Brain microvascular endothelial cell (primary cell): ENCODE data around the gene TMEM191B.
"Not testable (repeated sequence)": the region's sequence is repeated elsewhere in the genome, so short reads cannot be mapped to it uniquely, and the experiment has no call there.

Experiments
- DNase-seq: peaks from one replicate; pipeline ENCODE4 v3.0.0-alpha.2; 2020
- H3K27ac ChIP-seq: fragments of 250-450 bp; sonication (Bioruptor Pico); 2 replicates; pipeline ENCODE4 v1.5.1; 2020; ENCODE audit warnings: mild to moderate bottlenecking, moderate library complexity
- H3K27me3 ChIP-seq: fragments of 250-450 bp; sonication (Bioruptor Pico); replicated peaks from 2 replicates; pipeline ENCODE4 v1.5.1; 2020; ENCODE audit warnings: mild to moderate bottlenecking
- H3K36me3 ChIP-seq: fragments of 250-450 bp; sonication (Bioruptor Pico); replicated peaks from 2 replicates; pipeline ENCODE4 v1.5.1; 2020; ENCODE audit warnings: mild to moderate bottlenecking
- H3K4me3 ChIP-seq: 2 replicates; pipeline ENCODE4 v1.5.1; 2011; ENCODE audit warnings: low read depth, mild to moderate bottlenecking, control low read depth, low read length, moderate library complexity
- in situ Hi-C: cut with HindIII; loops from 2 replicates; pipeline ENCODE4 v1.10.0; 2017; ENCODE audit warnings: low sequenced_read_pairs, low pct_ligation_motif_present

TMEM191B gene

GRCh38 chr22:18544615-18545014 is 17.0 kb downstream of the TMEM191B start:
- H3K4me3 ChIP-seq, H3K36me3 ChIP-seq, DNase-seq, in situ Hi-C loops, H3K27me3 ChIP-seq, H3K27ac ChIP-seq: not testable (repeated sequence)

GRCh38 chr22:18549458-18550179 is 22.0 kb downstream of the TMEM191B start:
- H3K27ac ChIP-seq, H3K36me3 ChIP-seq, H3K4me3 ChIP-seq, DNase-seq, in situ Hi-C loops, H3K27me3 ChIP-seq: not testable (repeated sequence)

- in situ Hi-C loops, DNase-seq, H3K36me3 ChIP-seq, H3K4me3 ChIP-seq, H3K27ac ChIP-seq, H3K27me3 ChIP-seq: not testable (repeated sequence)
These were observed 23.4 kb downstream of the TMEM191B start for GRCh38 chr22:18551046-18551445.

- DNase-seq, H3K36me3 ChIP-seq, in situ Hi-C loops, H3K27ac ChIP-seq, H3K27me3 ChIP-seq, H3K4me3 ChIP-seq: not testable (repeated sequence)
These were observed 25.4 kb downstream of the TMEM191B start for GRCh38 chr22:18552839-18553597.

GRCh38 chr22:18554280-18555256 is 27.0 kb downstream of the TMEM191B start:
- H3K4me3 ChIP-seq, H3K27me3 ChIP-seq, in situ Hi-C loops, DNase-seq, H3K36me3 ChIP-seq, H3K27ac ChIP-seq: not testable (repeated sequence)

- H3K27ac ChIP-seq, DNase-seq, H3K4me3 ChIP-seq, in situ Hi-C loops, H3K27me3 ChIP-seq, H3K36me3 ChIP-seq: not testable (repeated sequence)
These were observed 30.9 kb downstream of the TMEM191B start for GRCh38 chr22:18558516-18558915.

- H3K27me3 ChIP-seq, DNase-seq, in situ Hi-C loops, H3K36me3 ChIP-seq, H3K4me3 ChIP-seq, H3K27ac ChIP-seq: not testable (repeated sequence)
These were observed 31.3 kb downstream of the TMEM191B start for GRCh38 chr22:18558939-18559338.

GRCh38 chr22:18560099-18560974 is 32.7 kb downstream of the TMEM191B start:
- H3K4me3 ChIP-seq, H3K36me3 ChIP-seq, H3K27ac ChIP-seq, DNase-seq, H3K27me3 ChIP-seq, in situ Hi-C loops: not testable (repeated sequence)

GRCh38 chr22:18570509-18571246 is 43.1 kb downstream of the TMEM191B start:
- not testable (repeated sequence) for H3K36me3 ChIP-seq

GRCh38 chr22:18573483-18574164 is 46.0 kb downstream of the TMEM191B start:
- H3K4me3 ChIP-seq, DNase-seq, in situ Hi-C loops: not testable (repeated sequence)

More at GRCh38 chr22:18570509-18571246, 43.1 kb downstream of the TMEM191B start:
- H3K4me3 ChIP-seq, DNase-seq, H3K27ac ChIP-seq, in situ Hi-C loops, H3K27me3 ChIP-seq: not testable (repeated sequence)

GRCh38 chr22:18574555-18574954 is 47.0 kb downstream of the TMEM191B start:
- in situ Hi-C loops, H3K27ac ChIP-seq: not testable (repeated sequence)

More at GRCh38 chr22:18573483-18574164, 46.0 kb downstream of the TMEM191B start:
- not testable (repeated sequence) for H3K36me3 ChIP-seq, H3K27ac ChIP-seq, H3K27me3 ChIP-seq

GRCh38 chr22:18575686-18576085 is 48.1 kb downstream of the TMEM191B start:
- H3K36me3 ChIP-seq, H3K4me3 ChIP-seq, H3K27ac ChIP-seq, H3K27me3 ChIP-seq, in situ Hi-C loops, DNase-seq: not testable (repeated sequence)

More at GRCh38 chr22:18574555-18574954, 47.0 kb downstream of the TMEM191B start:
- H3K4me3 ChIP-seq, DNase-seq, H3K27me3 ChIP-seq, H3K36me3 ChIP-seq: not testable (repeated sequence)
